HG03354 (cell line): ENCODE data around the gene DNAH9.

Source experiments
- ATAC-seq: cut with Tn5 transposase; IDR thresholded peaks from one replicate; pipeline ENCODE4 v1.9.1; 2021; ENCODE audit warnings: mild to moderate bottlenecking; ENCODE audit not compliant: unreplicated experiment, poor library complexity, severe bottlenecking

Gene DNAH9

DNA sequence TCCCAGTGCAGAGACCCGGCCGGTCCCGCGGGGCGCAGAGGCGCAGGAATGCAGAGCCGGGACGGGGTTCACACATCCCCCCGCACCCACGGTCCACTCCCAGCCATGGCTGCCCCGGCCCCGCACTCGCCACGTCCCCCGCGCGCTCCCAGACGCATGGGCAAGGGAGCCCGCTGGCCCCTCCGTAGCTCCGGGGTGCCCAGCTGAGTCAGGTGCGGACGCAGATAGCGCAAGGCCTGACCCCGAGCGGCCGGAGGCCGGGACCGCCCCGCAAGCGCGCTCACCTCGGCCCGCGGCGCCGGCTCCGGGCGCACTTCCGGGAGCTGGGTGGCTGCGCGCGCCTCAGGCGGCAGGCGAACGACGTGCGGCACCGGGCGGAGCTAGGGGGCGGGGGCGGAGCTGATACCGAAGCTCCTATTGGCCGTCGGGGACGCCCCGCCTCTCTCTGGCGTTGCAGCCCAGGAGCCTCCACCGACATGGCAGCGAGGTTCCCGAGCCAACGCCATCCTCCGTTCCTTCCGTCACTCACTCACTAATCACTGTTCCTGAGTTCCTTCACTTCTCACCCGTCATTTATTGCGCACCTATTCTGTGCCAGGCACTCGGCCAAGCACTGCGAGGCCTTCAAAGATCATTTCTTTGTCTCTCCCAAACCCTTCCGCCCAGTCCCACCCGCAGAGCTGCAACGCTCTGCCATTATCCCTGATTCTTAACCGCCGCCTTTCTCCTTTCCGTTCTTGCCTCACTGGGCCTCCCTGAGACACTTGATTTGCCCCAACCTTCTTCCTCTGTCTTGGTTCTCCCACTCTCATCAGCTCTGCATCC, 399.1 kb downstream of the DNAH9 start, which contains the start of gene ZNF18:
Gene ZNF18, minus strand, starts transcription at position 329 of the 825 bp plus-strand sequence. CDS start 4,646 bp downstream, outside the sequence.
- peak; percentile 98 for ATAC-seq

GRCh38 chr17:11997972-11998233, 399.6 kb downstream of the DNAH9 start:
- no peak for ATAC-seq

DNA sequence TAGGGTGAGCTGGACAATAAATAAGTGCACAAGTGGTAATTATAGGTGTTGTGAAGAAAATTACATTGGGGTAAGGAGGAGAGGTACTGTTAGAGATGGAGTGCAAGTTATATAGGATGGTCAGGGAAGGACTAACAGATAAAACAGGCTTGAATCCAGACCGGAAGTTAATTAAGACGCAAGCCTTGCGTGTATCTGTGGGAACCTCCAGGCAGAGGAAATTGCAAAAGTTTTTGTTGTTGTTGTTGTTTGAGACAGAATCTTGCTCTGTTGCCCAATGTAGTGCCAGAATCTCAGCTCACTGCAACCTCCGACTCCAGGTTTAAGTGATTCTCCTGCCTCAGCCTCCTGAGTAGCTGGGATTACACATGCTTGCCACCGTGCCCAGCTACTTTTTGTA, 401.4 kb downstream of the DNAH9 start:
- no peak for ATAC-seq

- ATAC-seq, result no peak
These were observed 409.2 kb downstream of the DNAH9 start for GRCh38 chr17:12007466-12007865.
